Endothelial cell of umbilical vein (primary cell): Measurements from ENCODE around the gene ATP11B. TPM values are rescaled to one million over a fixed set of nuclear protein-coding genes. Genes with fewer than 3 reads are reported as not detected.

ENCODE experiments used
- BruUV-seq: library from RNA; stranded (reverse); fragments of 400-500 nt; replicated peaks from 2 replicates; lab custom pipeline; 2021; lab: Mats Ljungman, UMichigan
- CTCF ChIA-PET: fragments of 300-600, 350-600 bp; sonication (Branson Sonifier 250); formaldehyde crosslinking; loops from one replicate; lab custom pipeline; 2021; ENCODE audit warnings: antibody characterized with exemption, inconsistent platforms; lab: Charles Lee
- POLR2A ChIA-PET: fragments of 300-600, 350-600 bp; sonication (Branson Sonifier 250); formaldehyde crosslinking; loops from one replicate; lab custom pipeline; 2021; ENCODE audit warnings: antibody characterized with exemption, inconsistent platforms; lab: Charles Lee
- DNase-seq: peaks from one replicate; pipeline ENCODE4 v3.0.0-alpha.2; 2011; ENCODE audit warnings: low read depth, low spot score
- FAIRE-seq: peaks from 2 replicates; lab custom pipeline; 2011; peaks lifted over from hg19 to GRCh38; lab: Jason Lieb, UNC
- H2AFZ ChIP-seq: 2 replicates; pipeline ENCODE4 v1.6.0; 2012; ENCODE audit warnings: low read depth, low read length, control low read depth, inconsistent platforms
- H3K27ac ChIP-seq: 2 replicates; pipeline ENCODE4 v1.5.1; 2011; ENCODE audit warnings: low read depth, mild to moderate bottlenecking, control low read depth, low read length, moderate library complexity; ENCODE audit not compliant: insufficient read depth
- H3K27me3 ChIP-seq, 2 experiments: 2 replicates each; pipeline versions ENCODE4 v1.6.0 to v1.6.1; 2011; ENCODE audit warnings: low read length in 2 of 2, mixed read lengths in 1 of 2; ENCODE audit not compliant: control insufficient read depth in 2 of 2, insufficient read depth in 2 of 2
- H3K36me3 ChIP-seq, 2 experiments: 2 replicates in 1 of 2; 3 replicates in 1 of 2; pipeline ENCODE4 v1.5.1; 2011; ENCODE audit warnings: low read length in 2 of 2, mild to moderate bottlenecking in 1 of 2, moderate library complexity in 1 of 2; ENCODE audit not compliant: control insufficient read depth in 2 of 2, insufficient read depth in 2 of 2; ENCODE audit errors: extremely low read depth in 1 of 2
- H3K4me1 ChIP-seq: 3 replicates; pipeline ENCODE4 v1.5.1; 2011; ENCODE audit warnings: mild to moderate bottlenecking, low read length; ENCODE audit not compliant: control insufficient read depth, insufficient read depth; ENCODE audit errors: extremely low read depth
- H3K4me2 ChIP-seq: 2 replicates; pipeline ENCODE4 v1.6.1; 2011; ENCODE audit warnings: low read length, control low read depth, mixed read lengths; ENCODE audit not compliant: insufficient read depth
- H3K4me3 ChIP-seq, 3 experiments: fragments of 200-600 bp in 1 of 3; sonication (generic), shearing (Covaris generic) in 1 of 3; replicated peaks in 1 of 3; 2 replicates each; pipeline ENCODE4 v1.5.1; 2011 to 2016; ENCODE audit warnings: control low read depth in 3 of 3, low read length in 3 of 3, mild to moderate bottlenecking in 2 of 3, inconsistent platforms in 1 of 3, low read depth in 1 of 3, moderate library complexity in 1 of 3; ENCODE audit not compliant: insufficient read depth in 1 of 3
- H3K79me2 ChIP-seq: 2 replicates; pipeline ENCODE4 v1.6.0; 2012; ENCODE audit warnings: low read length, inconsistent platforms; ENCODE audit not compliant: control insufficient read depth, insufficient read depth
- H3K9ac ChIP-seq: replicated peaks from 2 replicates; pipeline ENCODE3; 2011; ENCODE audit warnings: low read length, control low read depth; ENCODE audit not compliant: insufficient read depth; ENCODE audit errors: extremely low read depth
- H3K9me1 ChIP-seq: replicated peaks from 3 replicates; pipeline ENCODE4 v1.6.0; 2011; ENCODE audit warnings: mild to moderate bottlenecking, low read length; ENCODE audit not compliant: control insufficient read depth, insufficient read depth; ENCODE audit errors: extremely low read depth
- H3K9me3 ChIP-seq: replicated peaks from 2 replicates; pipeline ENCODE4 v1.5.1; 2012; ENCODE audit warnings: low read length, inconsistent platforms; ENCODE audit not compliant: control insufficient read depth, insufficient read depth
- H4K20me1 ChIP-seq: replicated peaks from 2 replicates; pipeline ENCODE3; 2011; ENCODE audit warnings: mild to moderate bottlenecking, low read length; ENCODE audit not compliant: control insufficient read depth, insufficient read depth; ENCODE audit errors: extremely low read depth
- CTCF ChIP-seq, 2 donors: IDR thresholded peaks; 1 replicate in 1 of 2; 2 replicates in 1 of 2; pipeline ENCODE4 v1.5.1; 2011; ENCODE audit warnings: low read length in 2 of 2, mild to moderate bottlenecking in 2 of 2, moderate library complexity in 2 of 2, control low read depth in 1 of 2, inconsistent platforms in 1 of 2, low read depth in 1 of 2; ENCODE audit not compliant: insufficient read depth in 1 of 2; ENCODE audit errors: extremely low read depth in 1 of 2
- EZH2 ChIP-seq: IDR thresholded peaks from 2 replicates; pipeline ENCODE4 v1.6.1; 2012; ENCODE audit warnings: borderline replicate concordance, low read depth, mild to moderate bottlenecking, moderate library complexity, low read length, inconsistent platforms; ENCODE audit not compliant: severe bottlenecking
- FOS ChIP-seq: IDR thresholded peaks from 2 replicates; pipeline ENCODE4 v1.6.1; 2011; ENCODE audit warnings: mild to moderate bottlenecking, low read length, moderate library complexity, borderline replicate concordance; ENCODE audit not compliant: insufficient read depth
- GATA2 ChIP-seq: IDR thresholded peaks from 2 replicates; pipeline ENCODE4 v1.7.0; 2011; ENCODE audit warnings: low read depth, mild to moderate bottlenecking, moderate library complexity, mixed read lengths, low read length; ENCODE audit not compliant: insufficient read length, insufficient read depth
- JUN ChIP-seq: IDR thresholded peaks from 2 replicates; pipeline ENCODE4 v1.6.1; 2011; ENCODE audit warnings: borderline replicate concordance, low read depth; ENCODE audit not compliant: insufficient read length, insufficient read depth
- MAX ChIP-seq: IDR thresholded peaks from 2 replicates; pipeline ENCODE4 v1.6.1; 2011; ENCODE audit not compliant: insufficient read depth, insufficient read length
- MYC ChIP-seq: IDR thresholded peaks from one replicate; pipeline ENCODE4 v1.6.1; 2011; ENCODE audit warnings: mild to moderate bottlenecking, low read depth, low read length
- POLR2A ChIP-seq: IDR thresholded peaks from 2 replicates; pipeline ENCODE4 v1.6.1; 2012; ENCODE audit warnings: low read depth, mild to moderate bottlenecking, control low read depth, low read length
- POLR2AphosphoS5 ChIP-seq: IDR thresholded peaks from 2 replicates; pipeline ENCODE4 v1.6.1; 2012; ENCODE audit warnings: low read depth, mild to moderate bottlenecking, control low read depth, low read length, moderate library complexity; ENCODE audit not compliant: insufficient read depth
- dilution Hi-C: fragments of 300-500 bp; cut with MboI; formaldehyde crosslinking; loops from one replicate; pipeline ENCODE4 v1.15.0; 2019; ENCODE audit warnings: low sequenced_read_pairs; ENCODE audit not compliant: extremely low pct_ligation_motif_present
- intact Hi-C: fragments of 100-400 bp; cut with micrococcal nuclease; formaldehyde crosslinking; loops from one replicate; pipeline ENCODE4 v1.10.0; 2022
- polyA plus RNA-seq, 4 experiments: library from polyadenylated mRNA; depleted of rRNA in 3 of 4; stranded (reverse) in 3 of 4; unstranded in 1 of 4; fragments of >200 nt; gene quantifications; 2 replicates each; pipeline versions ENCODE4 v1.2.1 to v1.2.3, GENCODE V29; 2011 to 2012; ENCODE audit warnings: missing spikeins in 1 of 4
- total RNA-seq: library from RNA; stranded (reverse); gene quantifications from 2 replicates; pipeline ENCODE4 v1.2.3, GENCODE V29; 2021

The ATP11B gene
- total and polyA plus RNA-seq, 2 donors (not counting 3 experiments of a cell fraction or from before 2014, with no cell fraction given) = 10.1 to 49.3 TPM

GRCh38 chr3:182902236-182902635, 108.9 kb downstream of the ATP11B start:
- BruUV-seq = no TSS peak
- no peak overlapping the region for H3K9ac ChIP-seq
- CTCF ChIA-PET = interaction anchor here (1.3 to 3.1 kb wide), 3 partner anchors 15 to 188 kb away, joined by 4 to 11 read pairs (median 5); no protein-coding TSS in a partner anchor
- H3K79me2 ChIP-seq = no peaks in the 10 kb centered on the region
- H3K9me3 ChIP-seq = no peaks in the 10 kb centered on the region
- POLR2A ChIA-PET = interaction anchor here (0.6 kb wide), 1 partner anchor 740 kb away, joined by 4 read pairs; no protein-coding TSS in a partner anchor
- intact Hi-C loops = no loop called here
- FAIRE-seq (no peak), DNase-seq (no peak)
- H3K36me3 ChIP-seq = no peaks in the 10 kb centered on the region
- dilution Hi-C loops = no loop called here
- no peaks in the 10 kb centered on the region for H3K9me1 ChIP-seq
- H3K4me2 ChIP-seq = no peak overlapping the region
- no peaks in the 10 kb centered on the region for H3K27me3 ChIP-seq
- H4K20me1 ChIP-seq = no peaks in the 10 kb centered on the region
- no peaks in the 10 kb centered on the region for H3K4me1 ChIP-seq
- no peak overlapping the region for H3K4me3 ChIP-seq
- H3K27ac ChIP-seq = no peak overlapping the region
- TF ChIP-seq POLR2AphosphoS5 = no peak
- no peak for TF ChIP-seq EZH2
- TF ChIP-seq CTCF (IDR thresholded peaks at IDR 0.05; ENCODE audit: extremely low read depth in 1 of 2, insufficient read depth in 1 of 2, low read depth in 1 of 2, low read length in 2 of 2) = no peak
- no peak for TF ChIP-seq JUN
- TF ChIP-seq POLR2A = no peak
- TF ChIP-seq FOS = no peak
- TF ChIP-seq MYC = no peak
- TF ChIP-seq MAX = no peak
- no peak for TF ChIP-seq GATA2
- no peak overlapping the region for H2AFZ ChIP-seq
